BLaER1 treated with 17β-estradiol and CSF1 and Interleukin-3, amounts not matched to agents 10 nM and 100 nM (cell line): ENCODE results near the gene SUPT3H.
"Not testable (repeated sequence)": the region's sequence is repeated elsewhere in the genome, so short reads cannot be mapped to it uniquely, and the experiment has no call there.

Experiments
- H3K27ac ChIP-seq, 11 experiments: shearing (Covaris generic); formaldehyde crosslinking; 2 replicates each; pipeline ENCODE4 v1.8.1; 2022
- H3K27me3 ChIP-seq, 11 experiments: shearing (Covaris generic); formaldehyde crosslinking; 2 replicates each; pipeline ENCODE4 v1.8.1; 2022
- H3K36me3 ChIP-seq, 11 experiments: shearing (Covaris generic); formaldehyde crosslinking; 2 replicates each; pipeline ENCODE4 v1.8.1; 2022
- H3K4me1 ChIP-seq, 10 experiments: shearing (Covaris generic); formaldehyde crosslinking; 2 replicates each; pipeline ENCODE4 v1.8.1; 2022
- H3K4me2 ChIP-seq, 11 experiments: shearing (Covaris generic); formaldehyde crosslinking; 2 replicates each; pipeline ENCODE4 v1.8.1; 2022
- H3K4me3 ChIP-seq, 10 experiments: shearing (Covaris generic); formaldehyde crosslinking; 2 replicates each; pipeline ENCODE4 v1.8.1; 2022
- H3K9ac ChIP-seq, 11 experiments: shearing (Covaris generic); formaldehyde crosslinking; 2 replicates each; pipeline ENCODE4 v1.8.1; 2022
- H3K9me3 ChIP-seq, 11 experiments: shearing (Covaris generic); formaldehyde crosslinking; replicated peaks in 1 of 11; 2 replicates each; pipeline ENCODE4 v1.8.1; 2022
- H4K20me1 ChIP-seq, 11 experiments: shearing (Covaris generic); formaldehyde crosslinking; 2 replicates each; pipeline ENCODE4 v1.8.1; 2022
- Cebpa-rat ChIP-seq, 11 experiments: shearing (Covaris generic); IDR thresholded peaks; 2 replicates each; pipeline ENCODE4 v1.8.1; 2022

The SUPT3H gene

DNA sequence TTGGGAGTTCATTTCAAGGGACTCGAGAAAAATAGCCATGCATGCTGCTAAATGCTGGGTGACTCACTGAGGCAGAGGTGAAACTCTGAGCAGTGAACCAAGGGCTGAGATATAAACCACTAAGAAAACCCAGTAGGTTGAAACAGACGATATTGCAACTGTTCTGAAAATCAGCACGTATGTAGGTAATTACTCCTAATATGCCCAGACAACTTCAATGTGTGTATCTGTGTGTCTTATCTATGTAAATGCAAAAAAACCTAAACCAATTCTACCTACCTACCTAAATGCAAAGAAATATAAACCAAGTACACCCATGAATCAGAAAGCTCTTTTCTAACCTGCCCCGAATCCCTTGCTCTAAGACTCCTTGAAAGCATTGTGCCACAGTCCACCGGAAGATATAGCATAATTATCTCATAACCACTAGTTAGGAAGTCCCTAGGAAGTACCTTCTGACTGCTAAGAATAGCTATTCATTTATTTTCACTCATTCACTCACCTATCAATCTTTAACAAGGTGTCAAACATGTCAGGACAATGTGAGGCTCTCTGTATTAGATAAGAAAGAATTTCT, 508.3 kb downstream of the SUPT3H start:
- Histone ChIP-seq H3K4me2 (no peak overlapping the region), H3K36me3 (0 out of 22 replicates have a peak, but pooled peaks cover 0 to 3% (median 0%) of the 10 kb centered on the region in 11 experiments), H3K27me3 (no peaks in the 10 kb centered on the region), H3K27ac (no peak overlapping the region), H3K9ac (no peak overlapping the region), H4K20me1 (no peaks in the 10 kb centered on the region), H3K9me3 (peaks cover 14 to 25% (median 21%) of the 10 kb centered on the region in 11 experiments), H3K4me1 (peaks cover 0 to 5% (median 0%) of the 10 kb centered on the region in 10 experiments; a peak in 2 of 20 replicates), H3K4me3 (no peak overlapping the region)
- TF ChIP-seq Cebpa-rat (IDR thresholded peaks at IDR 0.05), result no peak

DNA sequence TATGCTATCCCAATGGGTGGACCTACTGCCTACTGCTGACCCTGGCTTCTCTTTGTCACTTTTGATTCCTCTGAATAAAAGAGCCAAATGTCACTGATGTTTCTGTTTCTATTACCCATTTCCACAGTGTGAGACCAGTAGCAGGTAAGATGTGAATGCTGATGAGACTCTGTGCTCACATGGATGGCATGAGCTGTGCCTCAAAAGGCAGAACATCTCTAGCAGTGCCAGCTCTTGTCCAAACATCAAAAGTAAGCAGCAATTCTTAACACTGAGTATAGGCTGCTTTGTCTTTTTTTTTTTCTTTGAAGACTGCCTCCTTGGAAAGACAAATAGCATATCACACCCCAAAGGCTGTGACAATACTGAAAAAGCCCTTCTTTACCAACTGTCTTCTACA, 508.8 kb downstream of the SUPT3H start:
- TF ChIP-seq Cebpa-rat (IDR thresholded peaks at IDR 0.05), result no peak
- H3K4me3 ChIP-seq, result no peak overlapping the region
- H3K9ac ChIP-seq, result no peak overlapping the region
- H3K27ac ChIP-seq, result no peak overlapping the region
- H3K36me3 ChIP-seq, result 0 out of 22 replicates have a peak, but pooled peaks cover 0 to 3% (median 0%) of the 10 kb centered on the region in 11 experiments
- no peaks in the 10 kb centered on the region for H4K20me1 ChIP-seq
- peaks cover 0 to 5% (median 0%) of the 10 kb centered on the region in 10 experiments; a peak in 2 of 20 replicates for H3K4me1 ChIP-seq
- peaks cover 17 to 28% (median 25%) of the 10 kb centered on the region in 11 experiments for H3K9me3 ChIP-seq
- no peaks in the 10 kb centered on the region for H3K27me3 ChIP-seq
- no peak overlapping the region for H3K4me2 ChIP-seq

DNA sequence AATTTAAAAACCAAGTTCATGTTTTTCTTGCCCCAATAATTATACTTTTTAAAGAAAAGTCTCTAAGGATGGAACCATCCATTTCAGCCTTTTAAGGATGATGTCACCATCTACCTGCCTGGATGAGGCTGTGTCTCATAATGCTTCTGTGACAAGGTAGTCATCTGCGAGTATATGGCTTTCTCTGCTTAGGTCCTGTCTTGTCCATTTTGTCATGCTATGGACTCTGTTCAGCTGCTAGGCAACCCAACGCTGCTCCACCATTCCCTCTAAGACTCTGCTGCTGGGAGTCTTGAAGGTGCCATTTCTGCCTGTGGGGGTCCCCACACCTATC, 509.4 kb downstream of the SUPT3H start:
- Histone ChIP-seq H4K20me1 (no peaks in the 10 kb centered on the region), H3K27me3 (no peaks in the 10 kb centered on the region), H3K4me2 (0 out of 22 replicates have a peak overlapping the region, but pooled peaks of 1 of the 11 experiments have one; percentile 11), H3K9me3 (peaks cover 17 to 28% (median 25%) of the 10 kb centered on the region in 11 experiments), H3K9ac (no peak overlapping the region), H3K4me1 (peaks cover 0 to 5% (median 0%) of the 10 kb centered on the region in 10 experiments; a peak in 2 of 20 replicates), H3K27ac (no peak overlapping the region), H3K4me3 (no peak overlapping the region), H3K36me3 (0 out of 22 replicates have a peak, but pooled peaks cover 0 to 3% (median 0%) of the 10 kb centered on the region in 11 experiments)
- no peak for TF ChIP-seq Cebpa-rat (IDR thresholded peaks at IDR 0.05)

DNA sequence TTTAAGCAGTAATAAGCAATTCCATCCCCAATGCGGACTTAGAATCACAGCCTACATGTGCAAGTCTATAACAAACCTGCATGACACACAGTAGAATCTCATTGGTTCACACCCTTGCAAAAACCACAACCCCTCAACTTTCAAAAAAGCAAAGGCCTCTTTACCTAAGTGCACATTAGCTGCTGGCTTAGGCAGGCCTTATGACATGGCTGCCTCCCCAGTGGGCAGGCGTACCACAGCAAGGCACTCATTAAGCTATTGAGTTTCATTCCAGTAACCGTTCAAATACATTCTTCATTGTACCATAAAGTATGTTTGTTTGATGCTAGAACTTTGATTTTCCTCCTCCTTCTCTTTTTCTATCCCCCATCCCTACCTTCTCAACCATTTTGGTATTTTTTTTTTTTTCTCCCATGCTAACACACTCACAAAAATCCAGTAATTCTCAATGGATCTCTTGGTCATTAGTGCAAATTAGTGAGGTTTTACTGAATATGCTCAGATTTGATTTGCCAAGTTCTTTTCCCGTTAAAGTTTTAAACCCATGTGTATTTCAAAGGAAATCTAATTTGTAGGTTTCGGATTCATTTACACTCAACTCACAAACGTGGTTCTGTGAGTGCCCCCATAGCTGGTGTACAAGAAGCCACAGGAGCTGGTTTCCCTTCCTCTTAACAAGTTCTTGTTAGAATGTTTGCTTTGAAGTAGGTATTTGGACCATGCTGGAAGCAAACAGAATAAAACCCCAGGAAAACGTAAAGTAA, 510.0 kb downstream of the SUPT3H start:
- Histone ChIP-seq H3K4me1 (peaks cover 0 to 5% (median 0%) of the 10 kb centered on the region in 10 experiments; a peak in 2 of 20 replicates), H3K9me3 (peaks cover 17 to 28% (median 25%) of the 10 kb centered on the region in 11 experiments), H3K27me3 (no peaks in the 10 kb centered on the region), H3K4me3 (no peak overlapping the region), H3K4me2 (peak overlapping the region in 1 of 11 experiments; percentile 11; a peak in 1 of 22 replicates), H3K36me3 (0 out of 22 replicates have a peak, but pooled peaks cover 0 to 3% (median 0%) of the 10 kb centered on the region in 11 experiments), H3K27ac (no peak overlapping the region), H4K20me1 (no peaks in the 10 kb centered on the region), H3K9ac (no peak overlapping the region)
- TF ChIP-seq Cebpa-rat (IDR thresholded peaks at IDR 0.05), result no peak

DNA sequence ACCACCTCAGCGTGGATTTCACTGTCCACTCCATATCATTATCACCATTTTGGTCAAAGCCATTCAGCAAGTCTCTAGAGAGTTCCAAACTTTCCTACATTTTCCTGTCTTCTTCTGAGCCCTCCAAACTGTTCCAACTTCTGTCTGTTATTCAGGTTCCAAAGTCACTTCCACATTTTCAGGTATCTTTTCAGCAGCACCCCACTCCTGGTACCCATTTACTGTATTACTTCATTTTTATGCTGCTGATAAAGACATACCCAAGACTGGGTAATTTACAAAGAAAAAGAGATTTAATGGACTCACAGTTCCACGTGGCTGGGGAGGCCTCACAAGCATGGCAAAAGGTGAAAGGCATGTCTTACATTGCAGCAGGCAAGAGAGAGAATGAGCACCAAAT, 512.5 kb downstream of the SUPT3H start:
- H4K20me1 ChIP-seq, H3K9ac ChIP-seq, H3K27me3 ChIP-seq, H3K4me2 ChIP-seq, H3K4me1 ChIP-seq, H3K4me3 ChIP-seq, H3K36me3 ChIP-seq, H3K27ac ChIP-seq: not testable (repeated sequence)
- H3K9me3 ChIP-seq, result peaks cover 14 to 26% (median 23%) of the 10 kb centered on the region in 11 experiments

DNA sequence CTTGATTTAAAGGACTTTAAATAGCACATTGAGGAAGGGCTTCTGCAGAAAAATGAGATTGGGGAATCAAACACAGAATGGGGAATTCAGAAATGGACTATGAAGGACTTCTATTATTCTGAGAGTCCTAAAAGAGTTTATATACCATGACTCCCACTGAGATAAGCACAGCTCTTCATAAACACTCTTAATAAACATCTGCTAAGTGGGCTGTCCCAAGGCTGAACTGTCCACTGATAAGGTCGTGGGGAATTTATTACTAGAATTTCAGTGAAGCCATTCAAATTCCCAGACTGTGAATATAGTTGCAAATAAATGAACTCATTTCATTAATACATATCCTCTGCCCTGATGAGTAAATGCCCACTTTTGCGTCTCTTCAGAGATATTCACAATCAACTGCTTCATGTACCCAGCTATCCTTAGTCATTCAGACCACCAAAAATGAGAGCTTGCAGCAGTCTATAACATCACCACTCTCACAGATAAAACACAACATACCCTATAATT, 517.8 kb downstream of the SUPT3H start:
- Histone ChIP-seq H4K20me1 (no peaks in the 10 kb centered on the region), H3K4me3 (no peak overlapping the region), H3K27ac (no peak overlapping the region), H3K36me3 (no peaks in the 10 kb centered on the region), H3K9ac (no peak overlapping the region), H3K4me1 (peaks cover 6 to 16% (median 11%) of the 10 kb centered on the region in 10 experiments; a peak in 14 of 20 replicates), H3K4me2 (no peak overlapping the region), H3K9me3 (peaks cover 7 to 13% (median 9%) of the 10 kb centered on the region in 11 experiments), H3K27me3 (no peaks in the 10 kb centered on the region)
- no peak for TF ChIP-seq Cebpa-rat (IDR thresholded peaks at IDR 0.05)

DNA sequence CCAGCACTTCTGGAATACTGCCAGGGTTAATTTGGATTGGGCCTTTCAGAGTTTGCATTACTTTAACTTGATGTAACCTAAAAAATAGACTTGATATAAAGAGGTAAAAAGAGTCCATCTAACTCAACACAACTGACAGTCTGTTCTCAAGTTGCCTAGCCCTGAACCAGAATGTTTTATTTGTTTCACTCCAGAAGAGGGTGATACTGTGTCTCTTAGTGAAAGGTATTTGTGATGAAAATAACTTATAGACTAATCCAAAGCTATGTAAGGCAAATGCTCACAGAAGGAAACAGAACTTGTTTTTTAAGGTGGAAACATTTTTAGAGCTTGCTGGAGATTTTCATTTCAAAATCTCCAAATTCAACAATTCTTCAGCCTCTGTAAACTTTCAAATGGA, 518.7 kb downstream of the SUPT3H start:
- no peak overlapping the region for H3K27ac ChIP-seq
- H3K4me1 ChIP-seq, result peaks cover 6 to 16% (median 11%) of the 10 kb centered on the region in 10 experiments; a peak in 14 of 20 replicates
- no peaks in the 10 kb centered on the region for H3K36me3 ChIP-seq
- peaks cover 0 to 3% (median 0%) of the 10 kb centered on the region in 11 experiments; a peak in 5 of 22 replicates for H3K9me3 ChIP-seq
- H4K20me1 ChIP-seq, result no peaks in the 10 kb centered on the region
- TF ChIP-seq Cebpa-rat (IDR thresholded peaks at IDR 0.05), result no peak
- no peak overlapping the region for H3K4me2 ChIP-seq
- H3K9ac ChIP-seq, result no peak overlapping the region
- H3K27me3 ChIP-seq, result no peaks in the 10 kb centered on the region
- H3K4me3 ChIP-seq, result no peak overlapping the region

DNA sequence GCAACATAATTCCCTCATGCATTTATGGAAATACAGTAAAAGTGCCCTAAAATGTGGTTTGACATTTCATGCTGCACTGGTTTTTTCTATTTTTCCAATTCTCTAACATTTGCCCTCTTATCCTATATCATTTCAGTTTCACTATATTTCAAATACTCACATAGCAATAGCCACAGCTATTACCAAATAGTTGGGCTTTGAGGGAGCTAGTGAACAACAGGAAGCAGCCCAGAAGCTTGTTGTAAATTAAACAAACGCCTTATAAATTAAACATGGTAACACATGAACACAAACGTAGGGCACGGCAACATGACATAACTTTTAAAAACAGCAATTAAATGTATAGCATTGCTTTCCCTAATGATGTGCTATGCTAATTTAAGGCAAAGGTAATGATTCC, 521.3 kb downstream of the SUPT3H start:
- Histone ChIP-seq H3K4me3 (no peak overlapping the region), H3K4me2 (peak overlapping the region in 7 of 11 experiments; percentile 1 to 53 (median 39); a peak in 8 of 22 replicates), H3K27ac (no peak overlapping the region), H3K4me1 (peaks cover 6 to 16% (median 11%) of the 10 kb centered on the region in 10 experiments; a peak in 14 of 20 replicates), H3K36me3 (no peaks in the 10 kb centered on the region), H3K27me3 (no peaks in the 10 kb centered on the region), H3K9me3 (no peaks in the 10 kb centered on the region), H4K20me1 (no peaks in the 10 kb centered on the region), H3K9ac (no peak overlapping the region)
- TF ChIP-seq Cebpa-rat (IDR thresholded peaks at IDR 0.05), result no peak
